Testis (tissue), 2 donors: ENCODE results near the gene PLXDC2.

Source experiments
- POLR2A ChIP-seq: fragments of 450-650 bp; IDR thresholded peaks from one replicate; pipeline ENCODE4 v1.6.1; 2017; ENCODE audit warnings: antibody characterized with exemption, mild to moderate bottlenecking, moderate library complexity
- TF ChIP-seq, protein P1 (sequence below), 3 experiments: fragments of 450-650 bp in 2 of 3; fragments of 200-600 bp in 1 of 3; sonication (generic) in 1 of 3; IDR thresholded peaks; one replicate each; pipeline ENCODE4 v1.5.1; 2016 to 2019; ENCODE audit warnings: antibody characterized with exemption in 3 of 3, mild to moderate bottlenecking in 2 of 3, moderate library complexity in 1 of 3

DNA sequence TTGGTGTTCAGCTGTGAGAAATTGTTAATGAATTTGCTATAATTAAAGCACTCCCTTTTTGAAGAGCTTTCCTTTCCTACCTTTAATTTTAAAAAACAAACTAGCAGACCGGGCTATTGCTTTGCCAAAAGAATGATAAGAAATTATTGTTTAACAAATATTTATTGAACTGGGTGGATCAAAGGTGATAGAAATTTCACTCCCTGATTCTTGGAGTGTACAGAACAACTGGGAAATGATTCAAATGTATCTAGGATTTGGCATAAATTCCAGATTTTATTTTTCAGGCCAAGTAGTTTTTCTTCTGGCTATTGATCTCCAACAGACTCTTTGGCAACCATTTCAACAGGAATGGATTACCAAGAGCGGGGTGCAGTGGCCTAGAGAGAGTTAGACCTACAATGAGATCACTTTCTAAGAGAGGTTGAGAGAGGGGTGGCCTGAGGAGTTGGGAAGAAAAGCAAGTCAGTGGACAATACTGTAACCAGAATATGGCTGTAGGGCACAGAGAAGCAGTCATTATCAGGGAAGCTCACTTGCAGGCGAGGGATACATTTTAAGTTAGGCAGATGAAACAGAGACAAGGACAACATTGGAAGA lies 71.9 kb downstream of the PLXDC2 start:
- TF ChIP-seq, protein P1, sequence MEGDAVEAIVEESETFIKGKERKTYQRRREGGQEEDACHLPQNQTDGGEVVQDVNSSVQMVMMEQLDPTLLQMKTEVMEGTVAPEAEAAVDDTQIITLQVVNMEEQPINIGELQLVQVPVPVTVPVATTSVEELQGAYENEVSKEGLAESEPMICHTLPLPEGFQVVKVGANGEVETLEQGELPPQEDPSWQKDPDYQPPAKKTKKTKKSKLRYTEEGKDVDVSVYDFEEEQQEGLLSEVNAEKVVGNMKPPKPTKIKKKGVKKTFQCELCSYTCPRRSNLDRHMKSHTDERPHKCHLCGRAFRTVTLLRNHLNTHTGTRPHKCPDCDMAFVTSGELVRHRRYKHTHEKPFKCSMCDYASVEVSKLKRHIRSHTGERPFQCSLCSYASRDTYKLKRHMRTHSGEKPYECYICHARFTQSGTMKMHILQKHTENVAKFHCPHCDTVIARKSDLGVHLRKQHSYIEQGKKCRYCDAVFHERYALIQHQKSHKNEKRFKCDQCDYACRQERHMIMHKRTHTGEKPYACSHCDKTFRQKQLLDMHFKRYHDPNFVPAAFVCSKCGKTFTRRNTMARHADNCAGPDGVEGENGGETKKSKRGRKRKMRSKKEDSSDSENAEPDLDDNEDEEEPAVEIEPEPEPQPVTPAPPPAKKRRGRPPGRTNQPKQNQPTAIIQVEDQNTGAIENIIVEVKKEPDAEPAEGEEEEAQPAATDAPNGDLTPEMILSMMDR (IDR thresholded peaks at IDR 0.05), result no peak
- no peak for TF ChIP-seq POLR2A
